ENCODE measurements around the gene TRPM2. TPM values are rescaled to one million over a fixed set of nuclear protein-coding genes. Genes with fewer than 3 reads are reported as not detected.

Gene TRPM2
- total RNA-seq, 1 experiment from 2014 or later: not detected

- Mint-ChIP-seq H3K36me3 (ENCODE audit: insufficient read depth, unreplicated experiment) (no peaks in the 10 kb centered on the region), H3K4me1 (ENCODE audit: low read depth, unreplicated experiment) (no peaks in the 10 kb centered on the region), H3K27ac (ENCODE audit: unreplicated experiment) (no peak overlapping the region), H3K27me3 (ENCODE audit: unreplicated experiment) (peaks cover 48% of the 10 kb centered on the region), H3K9me3 (ENCODE audit: low read depth, unreplicated experiment) (no peaks in the 10 kb centered on the region), H3K4me3 (ENCODE audit: low read depth, unreplicated experiment) (no peak overlapping the region)
- intact Hi-C loops (cut with micrococcal nuclease; ENCODE audit: unreplicated experiment): no loop called here
- CTCF ChIA-PET: no interaction called here
- no peak for DNase-seq
- no TSS peak for BruUV-seq (replicated peaks)
- no peak for TF ChIP-seq CTCF (IDR thresholded peaks at IDR 0.05; ENCODE audit: unreplicated experiment)
Observed at GRCh38 chr21:44354775-44355771, 1.7 kb downstream of the TRPM2 start.

GRCh38 chr21:44356160-44356559, 2.7 kb downstream of the TRPM2 start:
- TF ChIP-seq CTCF (IDR thresholded peaks at IDR 0.05; ENCODE audit: unreplicated experiment): no peak
- Mint-ChIP-seq H3K27ac (ENCODE audit: unreplicated experiment) (no peak overlapping the region), H3K4me3 (ENCODE audit: low read depth, unreplicated experiment) (no peak overlapping the region), H3K27me3 (ENCODE audit: unreplicated experiment) (peaks cover 58% of the 10 kb centered on the region), H3K4me1 (ENCODE audit: low read depth, unreplicated experiment) (no peaks in the 10 kb centered on the region), H3K9me3 (ENCODE audit: low read depth, unreplicated experiment) (no peaks in the 10 kb centered on the region), H3K36me3 (ENCODE audit: insufficient read depth, unreplicated experiment) (no peaks in the 10 kb centered on the region)
- intact Hi-C loops (cut with micrococcal nuclease; ENCODE audit: unreplicated experiment): no loop called here
- no peak for DNase-seq
- CTCF ChIA-PET: no interaction called here
- no TSS peak for BruUV-seq (replicated peaks)

- intact Hi-C loops (cut with micrococcal nuclease; ENCODE audit: unreplicated experiment): no loop called here
- Mint-ChIP-seq H3K4me3 (ENCODE audit: low read depth, unreplicated experiment) (no peak overlapping the region), H3K27me3 (ENCODE audit: unreplicated experiment) (peaks cover 57% of the 10 kb centered on the region), H3K36me3 (ENCODE audit: insufficient read depth, unreplicated experiment) (no peaks in the 10 kb centered on the region), H3K27ac (ENCODE audit: unreplicated experiment) (no peak overlapping the region), H3K4me1 (ENCODE audit: low read depth, unreplicated experiment) (no peaks in the 10 kb centered on the region), H3K9me3 (ENCODE audit: low read depth, unreplicated experiment) (no peaks in the 10 kb centered on the region)
- no peak for DNase-seq
- CTCF ChIA-PET: no interaction called here
- no TSS peak for BruUV-seq (replicated peaks)
- no peak for TF ChIP-seq CTCF (IDR thresholded peaks at IDR 0.05; ENCODE audit: unreplicated experiment)
Observed at GRCh38 chr21:44356636-44357035, 3.2 kb downstream of the TRPM2 start.

GRCh38 chr21:44357064-44357837, 3.8 kb downstream of the TRPM2 start:
- CTCF ChIA-PET: no interaction called here
- BruUV-seq (replicated peaks): no TSS peak
- H3K36me3 Mint-ChIP-seq (ENCODE audit: insufficient read depth, unreplicated experiment): no peaks in the 10 kb centered on the region
- H3K4me3 Mint-ChIP-seq (ENCODE audit: low read depth, unreplicated experiment): no peak overlapping the region
- intact Hi-C loops (cut with micrococcal nuclease; ENCODE audit: unreplicated experiment): no loop called here
- no peak for TF ChIP-seq CTCF (IDR thresholded peaks at IDR 0.05; ENCODE audit: unreplicated experiment)
- no peak for DNase-seq
- no peak overlapping the region for H3K27ac Mint-ChIP-seq (ENCODE audit: unreplicated experiment)
- H3K4me1 Mint-ChIP-seq (ENCODE audit: low read depth, unreplicated experiment): no peaks in the 10 kb centered on the region
- H3K9me3 Mint-ChIP-seq (ENCODE audit: low read depth, unreplicated experiment): no peaks in the 10 kb centered on the region
- H3K27me3 Mint-ChIP-seq (ENCODE audit: unreplicated experiment): peaks cover 51% of the 10 kb centered on the region
